ENCODE results near the gene ATL2. TPM values are rescaled to one million over a fixed set of nuclear protein-coding genes. Genes with fewer than 3 reads are reported as not detected.

ATL2 gene
- total and polyA plus RNA-seq, 2 of the 8 experiments (the other 6 are each of a cell fraction or from before 2014, with no cell fraction given), result 38.8 to 84.6 TPM

GRCh38 chr2:38353402-38353801 lies 23.7 kb downstream of the ATL2 start:
- Histone ChIP-seq H3K36me3 (ENCODE audit: control insufficient read depth in 2 of 4, insufficient read depth in 4 of 4, low read length in 3 of 4) (peaks cover 0 to 5% (median 0%) of the 10 kb centered on the region in 4 experiments; a peak in 2 of 8 replicates), H2BK5ac (ENCODE audit: low read depth, low read length) (no peak overlapping the region), H3K27ac (ENCODE audit: low read depth, low read length) (no peak overlapping the region), H2BK12ac (ENCODE audit: low read depth, low read length) (no peak overlapping the region), H4K20me1 (replicated peaks in 1 of 2; ENCODE audit: control insufficient read depth in 1 of 2, insufficient read depth in 2 of 2, low read length in 2 of 2) (peaks cover 4 to 5% of the 10 kb centered on the region in 2 experiments), H3K23me2 (ENCODE audit: low read depth, low read length) (no peaks in the 10 kb centered on the region), H2BK20ac (ENCODE audit: low read length) (no peak overlapping the region), H3K9me3 (ENCODE audit: insufficient read depth in 2 of 2, low read depth in 1 of 2, low read length in 1 of 2) (no peaks in the 10 kb centered on the region), H3K9ac (replicated peaks in 1 of 4; ENCODE audit: extremely low read depth in 1 of 4, low read depth in 3 of 4, low read length in 3 of 4) (no peak overlapping the region), H3K79me1 (ENCODE audit: low read depth, low read length) (peaks cover 7% of the 10 kb centered on the region), H3K79me2 (ENCODE audit: control insufficient read depth in 1 of 2, insufficient read depth in 2 of 2, low read length in 2 of 2) (peaks cover 20 to 84% of the 10 kb centered on the region in 2 experiments), H3K4me2 (ENCODE audit: insufficient read depth in 1 of 2, low read depth in 2 of 2, low read length in 2 of 2) (no peak overlapping the region), H3K4ac (replicated peaks; ENCODE audit: insufficient read length, low read depth, low read length) (no peak overlapping the region), H2AK5ac (ENCODE audit: low read depth, low read length) (no peak overlapping the region), H3K18ac (ENCODE audit: extremely low read depth, low read length) (no peak overlapping the region), H3K4me3 (ENCODE audit: extremely low read depth in 1 of 4, insufficient read depth in 2 of 4, low read depth in 3 of 4, low read length in 4 of 4) (no peak overlapping the region), H3K56ac (replicated peaks; ENCODE audit: insufficient read length, low read depth, low read length) (no peak overlapping the region), H3K27me3 (replicated peaks in 1 of 4; ENCODE audit: control insufficient read depth in 3 of 4, extremely low read depth in 1 of 4, insufficient read depth in 3 of 4, low read length in 3 of 4) (no peaks in the 10 kb centered on the region), H3K23ac (ENCODE audit: insufficient read length) (no peak overlapping the region), H2AFZ (ENCODE audit: low read length) (no peak overlapping the region), H4K5ac (ENCODE audit: insufficient read length, low read depth, low read length) (no peak overlapping the region), H4K8ac (ENCODE audit: extremely low read depth, insufficient read depth, low read length) (no peak overlapping the region), H4K91ac (replicated peaks; ENCODE audit: insufficient read length, low read length) (no peak overlapping the region), H2BK120ac (replicated peaks; ENCODE audit: low read depth, low read length) (no peak overlapping the region), H2BK15ac (ENCODE audit: low read length) (no peak overlapping the region), H3K14ac (ENCODE audit: insufficient read length) (no peak overlapping the region), H3K4me1 (replicated peaks in 1 of 4; ENCODE audit: control insufficient read depth in 3 of 4, insufficient read depth in 4 of 4, low read length in 3 of 4) (peaks cover 0 to 6% (median 0%) of the 10 kb centered on the region in 4 experiments; a peak in 1 of 7 replicates)
- WGBS, 2 experiments (ENCODE audit: extremely low coverage in 1 of 2, insufficient coverage in 1 of 2, insufficient read length in 1 of 2, insufficient replicate concordance in 2 of 2, low coverage in 1 of 2, low lambda C conversion rate in 2 of 2, missing lambda C conversion rate in 1 of 2), result 95% methylated on average over 2 of the region's 2 CpGs; no CpG with 5 or more reads in 1 of the 2 experiments
- FAIRE-seq, result no peak
- TF ChIP-seq POU5F1 (IDR thresholded peaks at IDR 0.05; ENCODE audit: low read depth, low read length) (no peak), TAF7 (optimal IDR thresholded peaks at IDR 0.05; ENCODE audit: borderline replicate concordance, low read depth, low read length) (no peak), KDM4A (IDR thresholded peaks at IDR 0.05; ENCODE audit: low read depth, low read length, severe bottlenecking) (no peak), RAD21 (IDR thresholded peaks at IDR 0.05 in 1 of 2, conservative IDR thresholded peaks at IDR 0.05 in 1 of 2; ENCODE audit: low read depth in 2 of 2, low read length in 2 of 2) (no peak), MAFK (IDR thresholded peaks at IDR 0.05; ENCODE audit: low read depth, low read length) (no peak), POLR2AphosphoS5 (IDR thresholded peaks at IDR 0.05; ENCODE audit: low read depth, low read length) (no peak), CEBPB (IDR thresholded peaks at IDR 0.05; ENCODE audit: low read depth, low read length) (no peak), BCL11A (IDR thresholded peaks at IDR 0.05; ENCODE audit: low read depth in 2 of 2, low read length in 2 of 2) (no peak), RBBP5 (IDR thresholded peaks at IDR 0.05; ENCODE audit: borderline replicate concordance, low read depth, low read length) (no peak), TEAD4 (IDR thresholded peaks at IDR 0.05; ENCODE audit: low read depth, low read length) (no peak), SIN3A (conservative IDR thresholded peaks at IDR 0.05 in 1 of 2, IDR thresholded peaks at IDR 0.05 in 1 of 2; ENCODE audit: low read depth in 1 of 2, low read length in 2 of 2) (no peak), RXRA (IDR thresholded peaks at IDR 0.05; ENCODE audit: insufficient read depth, low read depth, low read length) (no peak), SP1 (IDR thresholded peaks at IDR 0.05; ENCODE audit: low read depth, low read length) (no peak)
- POLR2A ChIA-PET (ENCODE audit: partially characterized antibody), result interaction anchor here (1.4 kb wide), 1 partner anchor 13 kb away, joined by 6 read pairs; no protein-coding TSS in a partner anchor
- CTCF ChIA-PET (ENCODE audit: partially characterized antibody), result interaction anchor here (1.0 to 2.4 kb wide), 5 partner anchors 21 to 155 kb away, joined by 3 to 7 read pairs (median 4); no protein-coding TSS in a partner anchor
- no peak for DNase-seq (ENCODE audit: low read depth in 1 of 2, low spot score in 2 of 2)

All from H1 (cell line).